Measurements from ENCODE around the gene TMEM269. TPM values are rescaled to one million over a fixed set of nuclear protein-coding genes. Genes with fewer than 3 reads are reported as not detected.

The TMEM269 gene
- polyA plus RNA-seq, 1 donor (not counting 4 experiments of a cell fraction or from before 2014, with no cell fraction given), result 0.12 TPM

DNA sequence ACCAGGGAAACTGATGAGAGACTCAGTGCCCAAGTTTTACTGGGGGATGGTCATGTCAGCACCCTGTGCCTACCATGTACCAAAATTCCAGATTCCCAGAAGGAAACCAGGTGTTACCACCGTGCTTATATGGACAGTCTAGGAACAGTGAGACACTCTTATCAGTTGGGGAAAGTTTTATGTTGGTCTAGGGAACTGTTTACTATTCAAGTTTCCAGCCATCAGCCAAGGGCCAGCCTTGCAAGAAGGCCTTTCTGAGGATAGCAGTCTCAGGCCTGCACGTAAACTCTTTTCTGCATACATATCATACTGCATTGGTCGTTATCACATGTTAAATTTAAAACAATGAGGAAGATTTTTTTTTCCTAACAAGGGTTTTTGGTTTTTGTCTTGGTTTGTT lies 12.6 kb downstream of the TMEM269 start:
- FAIRE-seq, result no peak
- no peak overlapping the region for H3K4me2 ChIP-seq (ENCODE audit: control insufficient read depth, extremely low read depth, insufficient read depth, low read depth, low read length)
- no peaks in the 10 kb centered on the region for H3K79me2 ChIP-seq (ENCODE audit: control insufficient read depth, insufficient read depth, low read length)
- no peaks in the 10 kb centered on the region for H3K9me3 ChIP-seq (ENCODE audit: control insufficient read depth, low read depth, low read length)
- no peaks in the 10 kb centered on the region for H3K27me3 ChIP-seq (ENCODE audit: control insufficient read depth, extremely low read depth, insufficient read depth, low read length)
- H3K9me1 ChIP-seq (ENCODE audit: control insufficient read depth, extremely low read depth, insufficient read depth, low read length), result no peaks in the 10 kb centered on the region
- H3K9ac ChIP-seq (ENCODE audit: control insufficient read depth, extremely low read depth, insufficient read depth, low read length), result no peak overlapping the region
- dilution Hi-C loops (cut with MboI; ENCODE audit: extremely low pct_ligation_motif_present, low sequenced_read_pairs), result no loop called here
- no peak overlapping the region for H3K4me3 ChIP-seq (ENCODE audit: control insufficient read depth in 2 of 3, extremely low read depth in 1 of 3, insufficient read depth in 2 of 3, low read depth in 1 of 3, low read length in 3 of 3)
- no peaks in the 10 kb centered on the region for H4K20me1 ChIP-seq (ENCODE audit: control insufficient read depth, extremely low read depth, insufficient read depth, low read length)
- DNase-seq (ENCODE audit: low read depth, low spot score), result no peak
- H3K27ac ChIP-seq (ENCODE audit: control insufficient read depth, insufficient read depth, low read length), result no peak overlapping the region
- H3K4me1 ChIP-seq (ENCODE audit: control insufficient read depth, extremely low read depth, insufficient read depth, low read length), result no peaks in the 10 kb centered on the region
- no peak overlapping the region for H2AFZ ChIP-seq (ENCODE audit: control insufficient read depth, low read length)
- no peaks in the 10 kb centered on the region for H3K36me3 ChIP-seq (ENCODE audit: control insufficient read depth in 2 of 2, extremely low read depth in 1 of 2, insufficient read depth in 2 of 2, low read length in 2 of 2)
- TF ChIP-seq, protein P1, sequence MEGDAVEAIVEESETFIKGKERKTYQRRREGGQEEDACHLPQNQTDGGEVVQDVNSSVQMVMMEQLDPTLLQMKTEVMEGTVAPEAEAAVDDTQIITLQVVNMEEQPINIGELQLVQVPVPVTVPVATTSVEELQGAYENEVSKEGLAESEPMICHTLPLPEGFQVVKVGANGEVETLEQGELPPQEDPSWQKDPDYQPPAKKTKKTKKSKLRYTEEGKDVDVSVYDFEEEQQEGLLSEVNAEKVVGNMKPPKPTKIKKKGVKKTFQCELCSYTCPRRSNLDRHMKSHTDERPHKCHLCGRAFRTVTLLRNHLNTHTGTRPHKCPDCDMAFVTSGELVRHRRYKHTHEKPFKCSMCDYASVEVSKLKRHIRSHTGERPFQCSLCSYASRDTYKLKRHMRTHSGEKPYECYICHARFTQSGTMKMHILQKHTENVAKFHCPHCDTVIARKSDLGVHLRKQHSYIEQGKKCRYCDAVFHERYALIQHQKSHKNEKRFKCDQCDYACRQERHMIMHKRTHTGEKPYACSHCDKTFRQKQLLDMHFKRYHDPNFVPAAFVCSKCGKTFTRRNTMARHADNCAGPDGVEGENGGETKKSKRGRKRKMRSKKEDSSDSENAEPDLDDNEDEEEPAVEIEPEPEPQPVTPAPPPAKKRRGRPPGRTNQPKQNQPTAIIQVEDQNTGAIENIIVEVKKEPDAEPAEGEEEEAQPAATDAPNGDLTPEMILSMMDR (optimal IDR thresholded peaks at IDR 0.05 in 1 of 3, IDR thresholded peaks at IDR 0.05 in 1 of 3, conservative IDR thresholded peaks at IDR 0.05 in 1 of 3; ENCODE audit: extremely low read depth in 1 of 3, insufficient read depth in 2 of 3, low read length in 3 of 3), result no peak
- no peak for TF ChIP-seq EZH2 (IDR thresholded peaks at IDR 0.05; ENCODE audit: low read length)

DNA sequence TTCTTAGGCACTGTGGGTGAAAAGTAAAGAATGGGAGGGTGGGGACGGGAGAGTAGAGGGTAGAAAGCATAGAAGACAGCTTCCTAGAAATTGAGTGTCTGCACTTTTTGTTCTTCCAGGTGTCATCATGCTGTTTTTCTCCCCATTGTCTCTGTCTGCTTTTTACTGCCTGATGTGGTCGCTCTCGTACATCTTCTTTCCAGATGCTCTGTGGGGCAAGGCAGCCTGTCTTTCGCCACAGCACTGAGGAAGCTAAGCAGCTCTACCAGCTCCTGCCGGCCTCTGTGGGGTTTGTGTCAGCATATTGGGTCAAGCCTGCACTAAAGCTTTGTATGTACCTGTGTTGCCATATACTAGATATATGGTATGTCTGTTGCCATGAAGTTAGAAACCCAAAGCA lies 13.2 kb downstream of the TMEM269 start:
- no peak overlapping the region for H3K4me2 ChIP-seq (ENCODE audit: control insufficient read depth, extremely low read depth, insufficient read depth, low read depth, low read length)
- dilution Hi-C loops (cut with MboI; ENCODE audit: extremely low pct_ligation_motif_present, low sequenced_read_pairs), result no loop called here
- H2AFZ ChIP-seq (ENCODE audit: control insufficient read depth, low read length), result no peak overlapping the region
- H3K9me1 ChIP-seq (ENCODE audit: control insufficient read depth, extremely low read depth, insufficient read depth, low read length), result no peaks in the 10 kb centered on the region
- no peaks in the 10 kb centered on the region for H3K27me3 ChIP-seq (ENCODE audit: control insufficient read depth, extremely low read depth, insufficient read depth, low read length)
- no peaks in the 10 kb centered on the region for H3K79me2 ChIP-seq (ENCODE audit: control insufficient read depth, insufficient read depth, low read length)
- TF ChIP-seq, protein P1 (optimal IDR thresholded peaks at IDR 0.05 in 1 of 3, IDR thresholded peaks at IDR 0.05 in 1 of 3, conservative IDR thresholded peaks at IDR 0.05 in 1 of 3; ENCODE audit: extremely low read depth in 1 of 3, insufficient read depth in 2 of 3, low read length in 3 of 3), result no peak
- TF ChIP-seq EZH2 (IDR thresholded peaks at IDR 0.05; ENCODE audit: low read length), result no peak
- no peak for FAIRE-seq
- no peak overlapping the region for H3K4me3 ChIP-seq (ENCODE audit: control insufficient read depth in 2 of 3, extremely low read depth in 1 of 3, insufficient read depth in 2 of 3, low read depth in 1 of 3, low read length in 3 of 3)
- H4K20me1 ChIP-seq (ENCODE audit: control insufficient read depth, extremely low read depth, insufficient read depth, low read length), result no peaks in the 10 kb centered on the region
- DNase-seq (ENCODE audit: low read depth, low spot score), result no peak
- no peaks in the 10 kb centered on the region for H3K9me3 ChIP-seq (ENCODE audit: control insufficient read depth, low read depth, low read length)
- no peaks in the 10 kb centered on the region for H3K36me3 ChIP-seq (ENCODE audit: control insufficient read depth in 2 of 2, extremely low read depth in 1 of 2, insufficient read depth in 2 of 2, low read length in 2 of 2)
- H3K4me1 ChIP-seq (ENCODE audit: control insufficient read depth, extremely low read depth, insufficient read depth, low read length), result no peaks in the 10 kb centered on the region
- no peak overlapping the region for H3K9ac ChIP-seq (ENCODE audit: control insufficient read depth, extremely low read depth, insufficient read depth, low read length)
- no peak overlapping the region for H3K27ac ChIP-seq (ENCODE audit: control insufficient read depth, insufficient read depth, low read length)
